Brain microvascular endothelial cell (primary cell): ENCODE results near the gene ARHGAP22.

Source experiments
- DNase-seq: peaks from one replicate; pipeline ENCODE4 v3.0.0-alpha.2; 2020
- H3K27ac ChIP-seq: fragments of 250-450 bp; sonication (Bioruptor Pico); 2 replicates; pipeline ENCODE4 v1.5.1; 2020; ENCODE audit warnings: mild to moderate bottlenecking, moderate library complexity
- H3K27me3 ChIP-seq: fragments of 250-450 bp; sonication (Bioruptor Pico); replicated peaks from 2 replicates; pipeline ENCODE4 v1.5.1; 2020; ENCODE audit warnings: mild to moderate bottlenecking
- H3K36me3 ChIP-seq: fragments of 250-450 bp; sonication (Bioruptor Pico); replicated peaks from 2 replicates; pipeline ENCODE4 v1.5.1; 2020; ENCODE audit warnings: mild to moderate bottlenecking
- H3K4me3 ChIP-seq: 2 replicates; pipeline ENCODE4 v1.5.1; 2011; ENCODE audit warnings: low read depth, mild to moderate bottlenecking, control low read depth, low read length, moderate library complexity
- CTCF ChIP-seq: IDR thresholded peaks from 2 replicates; pipeline ENCODE4 v1.5.1; 2011; ENCODE audit warnings: low read depth, mild to moderate bottlenecking, moderate library complexity, low read length, control low read depth, inconsistent platforms; ENCODE audit errors: missing control alignments
- in situ Hi-C: cut with HindIII; loops from 2 replicates; pipeline ENCODE4 v1.10.0; 2017; ENCODE audit warnings: low sequenced_read_pairs, low pct_ligation_motif_present

ARHGAP22 gene

GRCh38 chr10:48399551-48399950, 205.3 kb downstream of the ARHGAP22 start:
- in situ Hi-C loops: no loop called here

GRCh38 chr10:48399056-48399541, 205.8 kb downstream of the ARHGAP22 start:
- Histone ChIP-seq H3K27me3 (no peaks in the 10 kb centered on the region), H3K27ac (no peak overlapping the region), H3K4me3 (no peak overlapping the region), H3K36me3 (no peaks in the 10 kb centered on the region)
- DNase-seq: no peak
- in situ Hi-C loops: no loop called here
- TF ChIP-seq CTCF: no peak

More at GRCh38 chr10:48399551-48399950, 205.3 kb downstream of the ARHGAP22 start:
- TF ChIP-seq CTCF: no peak
- no peak for DNase-seq
- H3K4me3 ChIP-seq: no peak overlapping the region
- no peaks in the 10 kb centered on the region for H3K27me3 ChIP-seq
- no peaks in the 10 kb centered on the region for H3K36me3 ChIP-seq
- no peak overlapping the region for H3K27ac ChIP-seq

GRCh38 chr10:48398261-48398660, 206.6 kb downstream of the ARHGAP22 start:
- H3K27ac ChIP-seq: no peak overlapping the region
- no peak overlapping the region for H3K4me3 ChIP-seq
- H3K27me3 ChIP-seq: no peaks in the 10 kb centered on the region
- no peak for TF ChIP-seq CTCF
- no peak for DNase-seq
- H3K36me3 ChIP-seq: no peaks in the 10 kb centered on the region
- in situ Hi-C loops: no loop called here
